Measurements from ENCODE around the gene RPL22. TPM values are rescaled to one million over a fixed set of nuclear protein-coding genes. Genes with fewer than 3 reads are reported as not detected.

The RPL22 gene
- total and polyA plus RNA-seq, 4 donors = 38.9 to 105 (median 77.3) TPM

- Histone ChIP-seq H3K27me3 (ENCODE audit: control insufficient read depth in 4 of 4, insufficient read depth in 4 of 4, low read length in 3 of 4) (peaks cover 3 to 14% (median 6%) of the 10 kb centered on the region in 4 donors), H3K4me1 (ENCODE audit: control insufficient read depth in 4 of 4, insufficient read depth in 4 of 4, low read length in 3 of 4) (peaks cover 2 to 4% (median 3%) of the 10 kb centered on the region in 4 donors)
- 72% methylated on average over 18 of the region's 18 CpGs for WGBS
These were observed 21.6 kb downstream of the RPL22 start for GRCh38 chr1:6177681-6178380.

GRCh38 chr1:6176779-6177178 lies 22.6 kb downstream of the RPL22 start:
- H3K9me3 ChIP-seq (ENCODE audit: control insufficient read depth in 4 of 4, low read length in 3 of 4) = peaks cover 0 to 5% (median 2%) of the 10 kb centered on the region in 4 donors
- peaks cover 2 to 4% (median 3%) of the 10 kb centered on the region in 4 donors for H3K4me1 ChIP-seq (ENCODE audit: control insufficient read depth in 4 of 4, insufficient read depth in 4 of 4, low read length in 3 of 4)
- 74% methylated on average over 5 of the region's 5 CpGs for WGBS
- no peak for DNase-seq (ENCODE audit: low spot score)
- no peak overlapping the region for H3K27ac ChIP-seq (ENCODE audit: low read depth in 1 of 2, low read length in 2 of 2)
- H3K36me3 ChIP-seq (ENCODE audit: control insufficient read depth in 4 of 4, insufficient read depth in 3 of 4, low read depth in 1 of 4, low read length in 3 of 4) = no peaks in the 10 kb centered on the region
- no peak overlapping the region for H3K4me3 ChIP-seq (ENCODE audit: low read depth in 1 of 3, low read length in 3 of 3)
- no peak overlapping the region for H3K9ac ChIP-seq (ENCODE audit: low read depth in 1 of 2, low read length in 2 of 2)
- H3K27me3 ChIP-seq (ENCODE audit: control insufficient read depth in 4 of 4, insufficient read depth in 4 of 4, low read length in 3 of 4) = peaks cover 3 to 14% (median 6%) of the 10 kb centered on the region in 4 donors
- TF ChIP-seq EGR1 (IDR thresholded peaks at IDR 0.05; ENCODE audit: low read depth in 2 of 2) = no peak
- TF ChIP-seq FOXA1 (IDR thresholded peaks at IDR 0.05) = no peak

More at GRCh38 chr1:6177681-6178380, 21.6 kb downstream of the RPL22 start:
- no peak overlapping the region for H3K27ac ChIP-seq (ENCODE audit: low read depth in 1 of 2, low read length in 2 of 2)
- H3K4me3 ChIP-seq (ENCODE audit: low read depth in 1 of 3, low read length in 3 of 3) = no peak overlapping the region
- DNase-seq (ENCODE audit: low spot score) = no peak
- peaks cover 0 to 5% (median 2%) of the 10 kb centered on the region in 4 donors for H3K9me3 ChIP-seq (ENCODE audit: control insufficient read depth in 4 of 4, low read length in 3 of 4)
- no peaks in the 10 kb centered on the region for H3K36me3 ChIP-seq (ENCODE audit: control insufficient read depth in 4 of 4, insufficient read depth in 3 of 4, low read depth in 1 of 4, low read length in 3 of 4)
- TF ChIP-seq CTCF (IDR thresholded peaks at IDR 0.05; ENCODE audit: low read depth, low read length, missing input control) (no peak), RAD21 (IDR thresholded peaks at IDR 0.05) (no peak), NR2F2 (IDR thresholded peaks at IDR 0.05) (no peak)
- no peak overlapping the region for H3K9ac ChIP-seq (ENCODE audit: low read depth in 1 of 2, low read length in 2 of 2)

GRCh38 chr1:6175411-6175828 lies 24.0 kb downstream of the RPL22 start:
- WGBS = 85% methylated on average over 6 of the region's 6 CpGs
- Histone ChIP-seq H3K9me3 (ENCODE audit: control insufficient read depth in 4 of 4, low read length in 3 of 4) (peaks cover 0 to 5% (median 2%) of the 10 kb centered on the region in 4 donors), H3K9ac (ENCODE audit: low read depth in 1 of 2, low read length in 2 of 2) (no peak overlapping the region), H3K4me1 (ENCODE audit: control insufficient read depth in 4 of 4, insufficient read depth in 4 of 4, low read length in 3 of 4) (peaks cover 2 to 4% (median 3%) of the 10 kb centered on the region in 4 donors), H3K36me3 (ENCODE audit: control insufficient read depth in 4 of 4, insufficient read depth in 3 of 4, low read depth in 1 of 4, low read length in 3 of 4) (no peaks in the 10 kb centered on the region), H3K4me3 (ENCODE audit: low read depth in 1 of 3, low read length in 3 of 3) (no peak overlapping the region), H3K27me3 (ENCODE audit: control insufficient read depth in 4 of 4, insufficient read depth in 4 of 4, low read length in 3 of 4) (peaks cover 0 to 14% (median 6%) of the 10 kb centered on the region in 4 donors), H3K27ac (ENCODE audit: low read depth in 1 of 2, low read length in 2 of 2) (no peak overlapping the region)
- no peak for DNase-seq (ENCODE audit: low spot score)
- no peak for TF ChIP-seq MAX (IDR thresholded peaks at IDR 0.05)
- TF ChIP-seq FOXA2 (IDR thresholded peaks at IDR 0.05) = no peak
- TF ChIP-seq ZBTB33 (IDR thresholded peaks at IDR 0.05) = no peak
- TF ChIP-seq GABPA (IDR thresholded peaks at IDR 0.05 in 1 of 2, conservative IDR thresholded peaks at IDR 0.05 in 1 of 2) = no peak
- TF ChIP-seq YY1 (IDR thresholded peaks at IDR 0.05) = no peak
- TF ChIP-seq EGR1 (IDR thresholded peaks at IDR 0.05; ENCODE audit: low read depth in 2 of 2) = no peak
- TF ChIP-seq JUND (IDR thresholded peaks at IDR 0.05) = no peak
- no peak for TF ChIP-seq RXRA (IDR thresholded peaks at IDR 0.05)
- no peak for TF ChIP-seq ATF3 (IDR thresholded peaks at IDR 0.05)
